HG02798 (cell line): ENCODE results near the gene CCDC33.
"Not testable (repeated sequence)": the region's sequence is repeated elsewhere in the genome, so short reads cannot be mapped to it uniquely, and the experiment has no call there.

ENCODE experiments used
- ATAC-seq: cut with Tn5 transposase; IDR thresholded peaks from one replicate; pipeline ENCODE4 v1.9.1; 2021; ENCODE audit warnings: mild to moderate bottlenecking; ENCODE audit not compliant: unreplicated experiment, poor library complexity

The CCDC33 gene

DNA sequence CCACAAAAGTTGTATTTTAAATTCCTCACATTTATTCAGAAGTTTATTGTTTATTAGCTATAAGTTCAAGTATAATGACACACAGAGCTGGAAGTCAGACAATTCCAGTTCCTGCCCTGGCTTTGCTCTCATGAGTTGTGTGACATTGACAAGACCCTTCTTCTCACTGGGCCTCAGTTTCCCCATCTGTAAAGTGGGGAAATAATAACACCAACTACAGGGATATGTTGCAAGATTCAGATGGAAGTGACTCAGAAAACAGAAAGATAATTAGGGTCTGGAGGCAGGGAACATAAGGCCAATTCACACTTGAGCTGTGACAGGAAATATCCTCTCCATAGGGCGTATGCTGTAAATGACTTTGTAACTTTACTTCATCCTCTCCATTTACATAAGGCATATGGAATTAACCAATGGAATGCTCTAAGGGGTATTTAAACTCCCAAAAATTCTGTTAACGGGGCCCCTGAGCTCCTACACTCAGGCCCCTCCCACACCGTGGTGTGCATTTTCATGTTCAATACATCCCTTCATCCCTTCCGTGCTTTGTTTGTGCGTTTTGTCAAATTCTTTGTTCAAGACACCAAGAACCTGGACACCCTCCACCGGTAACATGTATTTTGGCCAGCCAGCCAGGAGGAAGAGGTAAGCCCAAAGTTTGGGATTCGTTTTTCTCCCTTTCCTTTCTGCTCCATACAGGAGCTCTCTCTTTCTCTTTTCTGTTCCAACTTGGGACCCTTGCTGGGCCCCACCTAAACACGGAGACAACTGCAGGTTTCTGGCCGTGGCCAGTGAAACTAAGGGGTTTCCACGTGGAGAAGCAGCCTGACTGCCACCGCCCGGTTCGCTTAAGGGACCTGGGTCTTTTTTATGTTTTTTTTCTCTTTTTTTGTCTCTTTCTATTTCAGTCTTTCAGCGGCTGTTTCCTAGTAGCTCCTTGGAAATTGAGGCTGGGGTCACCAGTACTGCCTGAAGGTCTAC lies 114.5 kb downstream of the CCDC33 start:
- ATAC-seq = no peak

DNA sequence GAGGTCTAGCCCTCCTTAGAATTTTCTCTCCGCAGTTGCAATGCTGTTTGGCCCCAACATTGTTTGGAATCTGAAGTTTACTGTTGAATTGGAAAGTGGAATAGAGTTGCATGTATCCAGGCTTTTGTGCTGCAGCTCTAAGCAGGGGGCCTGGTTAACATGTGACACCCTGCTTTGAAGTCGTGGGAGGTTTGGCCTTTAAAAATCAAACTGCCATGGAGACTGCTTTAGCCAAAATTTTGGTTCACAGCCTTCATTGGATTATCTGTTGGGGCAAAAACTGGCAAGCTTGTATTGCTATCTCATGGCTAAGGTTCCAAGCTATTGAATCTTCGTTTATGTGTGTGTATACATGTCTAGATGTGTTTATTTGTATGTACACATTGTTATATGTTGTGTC lies 115.5 kb downstream of the CCDC33 start:
- no peak for ATAC-seq

DNA sequence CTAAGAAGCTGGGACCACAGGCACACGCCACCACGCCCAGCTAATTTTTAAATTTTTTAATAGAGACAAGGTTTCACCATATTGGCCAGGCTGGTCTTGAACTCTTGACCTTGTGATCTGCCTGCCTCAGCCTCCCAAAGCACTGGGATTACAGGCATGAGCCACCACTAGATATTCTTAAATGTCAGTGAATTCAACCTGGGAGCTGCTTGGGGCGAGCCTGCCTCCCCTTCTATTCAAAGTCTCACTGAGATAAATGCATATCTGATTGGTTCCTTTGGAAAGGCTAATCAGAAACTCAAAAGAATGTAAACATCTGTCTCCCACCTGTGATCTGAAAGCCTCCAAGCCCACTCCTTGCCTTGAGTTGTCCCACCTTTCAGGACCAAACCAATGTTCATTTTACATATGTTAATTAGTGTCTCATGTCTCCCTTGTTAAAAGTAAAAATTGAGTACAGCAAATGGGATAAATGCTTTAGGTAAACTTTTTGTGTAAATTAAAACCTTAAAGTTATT lies 116.3 kb downstream of the CCDC33 start:
- no peak for ATAC-seq

DNA sequence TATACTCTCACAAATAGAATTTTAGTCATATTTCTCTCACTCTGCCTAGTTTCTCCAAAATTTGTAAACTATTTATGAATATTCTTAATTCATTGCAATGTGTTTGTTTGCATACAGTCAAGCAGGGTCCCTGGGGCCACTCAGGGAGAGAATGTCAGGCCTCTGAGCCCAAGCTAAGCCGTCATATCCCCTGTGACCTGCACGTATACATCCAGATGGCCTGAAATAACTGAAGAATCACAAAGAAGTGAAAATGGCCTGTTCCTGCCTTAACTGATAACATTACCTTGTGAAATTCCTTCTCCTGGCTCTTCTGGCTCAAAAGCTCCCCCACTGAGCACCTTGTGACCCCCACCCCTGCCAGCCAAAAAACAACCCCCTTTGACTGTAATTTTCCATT lies 117.9 kb downstream of the CCDC33 start:
- ATAC-seq = not testable (repeated sequence)

DNA sequence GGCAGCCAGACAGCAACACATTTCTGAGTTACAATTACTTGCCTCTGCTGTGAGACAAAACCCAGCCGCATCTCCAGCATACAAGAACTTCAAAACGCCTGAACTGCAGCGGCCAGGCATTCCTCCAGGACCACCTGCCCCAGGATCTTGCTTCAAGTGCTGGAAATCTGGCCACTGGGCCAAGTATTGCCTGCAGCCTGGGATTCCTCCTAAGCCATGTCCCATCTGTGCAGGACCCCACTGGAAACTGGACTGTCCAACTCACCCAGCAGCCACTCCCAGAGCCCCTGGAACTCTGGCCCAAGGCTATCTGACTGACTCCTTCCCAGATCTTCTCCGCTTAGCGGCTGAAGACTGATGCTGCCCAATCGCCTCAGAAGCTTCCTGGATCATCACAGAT lies 119.9 kb downstream of the CCDC33 start:
- ATAC-seq = not testable (repeated sequence)

DNA sequence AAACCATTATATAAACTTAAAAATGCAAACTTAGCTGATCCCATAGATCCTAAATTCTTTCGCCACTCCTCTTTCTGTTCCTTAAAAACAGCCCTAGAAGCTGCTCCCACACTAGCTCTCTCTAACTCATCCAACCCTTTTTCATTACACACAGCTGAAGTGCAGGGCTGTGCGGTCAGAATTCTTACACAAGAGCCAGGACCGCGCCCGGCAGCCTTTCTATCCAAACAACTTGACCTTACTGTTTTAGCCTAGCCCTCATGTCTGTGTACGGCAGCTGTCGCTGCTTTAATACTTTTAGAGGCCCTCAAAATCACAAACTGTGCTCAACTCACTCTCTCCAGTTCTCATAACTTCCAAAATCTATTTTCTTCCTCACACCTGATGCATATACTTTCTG lies 121.4 kb downstream of the CCDC33 start:
- not testable (repeated sequence) for ATAC-seq

DNA sequence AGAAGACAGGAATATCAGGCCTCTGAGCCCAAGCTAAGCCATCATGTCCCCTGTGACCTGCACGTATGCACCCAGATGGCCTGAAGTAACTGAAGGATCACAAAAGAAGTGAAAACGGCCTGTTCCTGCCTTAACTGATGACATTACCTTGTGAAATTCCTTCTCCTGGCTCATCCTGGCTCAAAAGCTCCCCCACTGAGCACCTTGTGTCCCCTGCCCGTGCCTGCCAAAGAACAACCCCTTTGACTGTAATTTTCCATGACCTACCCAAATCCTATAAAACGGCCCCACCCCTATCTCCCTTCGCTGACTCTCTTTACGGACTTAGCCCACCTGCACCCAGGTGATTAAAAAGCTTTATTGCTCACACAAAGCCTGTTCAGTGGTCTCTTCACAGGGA lies 123.2 kb downstream of the CCDC33 start:
- ATAC-seq = not testable (repeated sequence)

DNA sequence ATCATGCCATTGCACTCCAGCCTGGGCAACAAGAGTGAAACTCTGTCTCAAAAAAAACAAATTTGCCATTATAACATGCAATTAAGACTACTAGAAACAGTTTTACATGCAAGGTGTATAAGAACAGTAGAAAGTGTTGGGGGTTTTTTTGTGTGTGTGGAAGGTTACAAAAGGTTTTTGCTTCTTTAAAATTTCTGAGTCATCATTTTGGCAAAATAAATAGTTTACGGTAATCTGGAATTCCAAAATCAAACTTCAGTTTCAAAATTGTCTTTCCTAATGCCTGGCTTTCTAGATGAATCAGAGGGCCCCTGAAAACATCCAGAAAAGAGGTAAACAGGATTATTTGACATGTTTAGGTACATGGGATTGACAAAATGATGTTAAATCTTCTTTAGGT lies 124.7 kb downstream of the CCDC33 start:
- ATAC-seq = not testable (repeated sequence)

DNA sequence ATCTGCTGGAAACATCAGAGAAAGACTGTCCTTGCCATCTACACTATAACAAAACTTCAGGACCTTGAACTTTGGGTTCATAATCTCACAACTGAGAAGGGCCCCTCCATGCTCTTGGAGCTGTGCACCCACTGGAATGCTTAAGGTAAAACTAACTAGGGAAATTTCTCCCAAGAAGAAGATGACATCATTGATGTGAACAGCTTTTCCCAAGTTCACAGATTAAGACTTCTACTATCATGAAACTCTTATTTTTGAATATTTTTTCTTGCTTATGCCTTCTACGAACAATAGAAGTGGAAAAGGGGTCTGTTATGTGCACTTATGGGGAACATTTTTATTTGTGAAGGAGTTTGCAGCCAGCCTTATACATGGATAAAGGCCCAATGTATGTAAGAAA lies 126.4 kb downstream of the CCDC33 start:
- no peak for ATAC-seq

DNA sequence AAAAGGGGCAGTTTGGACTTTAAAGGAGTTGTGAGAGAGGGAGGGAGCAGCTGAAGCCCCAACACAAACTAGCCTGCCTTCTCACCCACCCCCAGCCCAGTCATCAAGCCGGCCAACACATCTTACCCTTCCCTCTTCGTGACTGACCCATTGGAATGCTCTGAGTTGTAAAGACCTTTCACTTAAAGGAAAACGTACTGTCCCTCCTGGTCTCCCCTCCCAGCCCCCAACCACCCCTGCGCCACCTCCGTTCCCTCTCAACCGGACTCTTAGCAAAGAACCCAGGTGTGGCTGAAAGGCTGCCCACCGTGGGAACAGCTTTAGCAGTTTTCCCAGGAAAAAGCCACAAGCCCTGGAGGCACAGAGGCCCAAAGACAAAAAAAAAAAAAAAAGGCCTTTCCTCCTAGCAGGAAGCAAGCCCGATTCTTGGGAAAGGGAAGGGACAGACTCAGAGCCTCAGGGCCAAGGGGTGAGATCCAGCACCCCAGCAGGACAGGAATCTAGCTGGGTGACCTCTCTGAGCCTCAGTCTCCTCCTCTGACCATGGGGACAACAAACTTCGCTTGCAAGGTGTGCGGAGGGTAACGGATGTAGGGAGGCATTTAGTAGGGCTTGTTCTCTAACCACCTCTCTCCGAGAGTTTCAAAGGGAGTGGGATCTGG lies 128.9 kb downstream of the CCDC33 start:
- ATAC-seq = no peak

DNA sequence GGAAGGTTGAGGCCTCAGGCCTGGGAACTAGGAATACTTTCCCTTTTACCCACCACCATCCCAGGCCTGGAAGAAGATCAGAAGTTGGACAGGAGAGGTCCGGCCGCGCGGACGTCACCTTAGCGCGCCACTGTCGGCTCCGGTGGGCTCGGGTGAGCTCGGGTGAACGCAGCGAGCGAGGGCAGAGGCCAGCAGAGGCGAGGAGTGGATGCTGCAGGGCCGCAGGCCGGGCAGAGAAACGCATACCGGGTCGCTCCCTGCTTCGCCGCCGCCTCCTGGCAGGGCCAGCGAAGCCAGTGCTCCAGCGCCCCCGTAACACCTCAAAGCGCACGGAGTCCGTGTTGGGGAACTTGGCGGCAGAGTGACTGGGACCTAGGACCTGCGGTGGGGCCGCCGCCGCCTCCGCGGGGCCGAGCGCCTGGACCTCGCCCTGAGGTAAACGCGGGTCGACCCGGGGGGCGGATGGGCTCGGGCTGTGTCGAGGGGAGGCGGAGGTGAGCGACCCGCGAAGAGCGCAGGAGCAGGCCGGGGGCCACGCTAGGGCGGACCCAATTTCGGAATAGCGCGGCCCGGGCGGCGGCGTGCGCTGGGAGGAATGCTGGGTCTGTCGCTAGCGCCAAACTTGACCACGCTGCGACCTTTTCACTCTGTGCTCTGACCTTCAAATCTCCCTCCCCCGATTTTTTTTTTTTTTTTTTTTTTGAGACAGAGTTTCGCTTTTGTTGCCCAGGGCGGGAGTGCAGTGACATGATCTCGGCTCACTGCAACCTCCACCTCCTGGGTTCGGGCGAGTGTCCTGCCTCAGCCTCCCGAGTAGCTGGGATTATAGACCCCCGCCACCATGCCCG lies 129.7 kb downstream of the CCDC33 start:
- no peak for ATAC-seq

DNA sequence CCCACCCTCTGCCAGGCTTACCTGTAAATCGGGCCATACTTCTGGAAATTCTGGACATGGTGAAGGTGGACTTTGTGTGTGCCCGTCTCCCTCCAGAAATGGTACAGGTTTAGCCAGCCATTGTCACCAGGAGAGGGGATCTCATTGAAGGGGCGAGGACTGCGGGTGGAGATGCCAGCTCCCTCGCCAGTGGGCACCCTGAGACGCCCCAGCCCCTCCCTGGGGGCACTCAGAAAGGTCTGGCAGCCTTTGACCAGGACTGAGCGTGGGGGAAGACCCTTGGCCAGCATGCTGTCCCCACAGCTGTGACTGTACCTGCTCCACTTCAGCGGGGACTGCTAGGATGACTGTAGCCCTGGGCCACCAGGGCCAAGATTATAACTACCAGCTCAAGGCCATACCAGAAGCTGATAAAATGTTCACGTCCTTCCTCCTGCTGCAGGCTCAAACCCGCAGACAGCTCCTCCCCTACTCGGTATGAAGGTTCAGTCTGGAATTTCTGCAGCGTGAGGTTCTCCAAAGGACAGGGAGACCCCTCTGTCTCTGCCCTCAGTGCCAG lies 131.2 kb downstream of the CCDC33 start, which contains the start of gene CYP11A1:
TSS of gene CYP11A1 (minus strand) at position 351 of the 559 bp plus-strand sequence. CDS start at position 290, 61 bp downstream.
- no peak for ATAC-seq

DNA sequence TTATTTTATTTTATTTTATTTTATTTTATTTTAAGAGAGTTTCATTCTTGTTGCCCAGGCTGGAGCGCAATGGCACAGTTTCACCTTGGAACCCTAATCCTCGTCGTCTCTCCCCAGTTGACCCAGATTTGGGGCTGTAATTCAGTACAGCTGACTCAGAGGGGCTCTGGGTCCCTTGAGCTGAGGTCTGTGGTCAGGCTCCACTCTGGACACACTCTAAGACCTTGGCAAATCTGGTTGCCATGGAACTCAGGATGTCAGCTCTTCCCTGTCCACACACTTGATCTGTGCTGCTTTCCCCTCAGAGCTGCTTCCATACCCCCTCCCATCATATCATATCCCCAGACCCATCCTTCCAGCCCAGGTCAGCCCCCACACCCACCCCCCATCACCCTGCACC lies 132.0 kb downstream of the CCDC33 start:
- ATAC-seq = no peak

DNA sequence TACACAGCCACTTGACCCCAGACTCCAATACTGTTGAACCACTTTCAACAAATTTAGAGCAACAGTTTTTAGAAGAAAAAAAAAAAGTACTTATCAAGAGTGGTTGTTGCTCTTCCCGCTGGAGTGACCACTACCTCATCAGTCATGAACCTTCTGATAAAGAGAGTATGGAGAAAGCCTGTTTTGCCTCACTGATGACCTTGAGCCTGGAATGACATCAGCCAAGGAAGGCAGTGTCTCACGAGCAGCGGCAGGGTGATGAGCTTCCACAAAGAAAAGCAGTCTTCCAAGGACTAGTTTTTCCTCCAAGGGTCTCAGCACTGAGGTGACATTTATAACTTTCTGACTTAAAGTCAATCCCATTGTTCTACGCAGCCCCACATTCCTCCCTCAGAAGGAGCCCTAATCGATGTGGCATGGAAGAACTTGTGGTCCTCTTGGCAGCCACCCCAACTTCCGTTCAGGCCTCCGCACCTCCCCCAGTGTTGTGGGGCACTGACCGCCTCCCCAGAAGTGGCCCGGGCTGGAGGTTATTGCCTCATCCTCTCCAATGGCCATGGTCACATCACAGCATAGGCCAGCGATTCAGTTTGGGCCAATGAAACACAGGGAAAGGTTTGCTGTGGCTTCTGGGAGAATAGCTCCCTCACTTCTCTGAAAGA lies 133.1 kb downstream of the CCDC33 start:
- ATAC-seq = no peak

DNA sequence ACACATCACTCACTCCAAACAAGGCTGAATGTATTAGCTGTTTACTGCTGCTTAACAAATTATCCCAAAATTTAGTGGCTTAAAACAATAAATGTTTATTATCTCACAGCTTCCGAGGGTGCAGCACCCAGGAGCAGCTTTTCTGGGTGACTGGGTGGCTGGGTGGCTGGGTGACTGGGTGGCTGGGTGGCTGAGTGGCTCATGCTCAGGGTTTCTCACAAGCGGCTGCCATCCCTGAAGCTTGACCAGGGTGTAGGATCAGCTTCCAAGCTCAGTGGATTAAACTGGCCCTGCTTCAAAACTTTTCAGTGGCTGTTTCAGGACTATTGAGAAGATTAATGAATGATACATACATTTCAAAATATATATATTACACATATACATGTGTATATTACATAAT lies 133.6 kb downstream of the CCDC33 start:
- no peak for ATAC-seq

DNA sequence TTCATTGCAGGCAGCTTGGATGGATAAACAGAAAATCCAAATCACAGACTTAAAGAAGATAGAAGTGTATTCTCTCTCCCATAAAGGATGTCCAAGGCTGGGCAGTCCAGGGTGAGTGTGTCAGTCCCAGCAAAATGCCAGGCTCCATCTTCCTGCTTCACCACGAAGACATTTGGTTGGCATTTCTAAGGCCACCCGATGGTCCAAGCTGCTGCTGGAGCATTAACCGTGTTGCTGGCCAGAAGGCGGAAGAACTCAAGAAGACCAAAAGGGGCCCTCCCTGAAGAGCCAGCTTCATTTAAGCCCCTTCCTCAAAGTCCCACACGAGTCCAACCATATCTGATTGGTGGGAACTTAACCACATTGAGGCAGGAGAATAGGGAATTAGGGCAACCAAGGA lies 134.3 kb downstream of the CCDC33 start:
- no peak for ATAC-seq

DNA sequence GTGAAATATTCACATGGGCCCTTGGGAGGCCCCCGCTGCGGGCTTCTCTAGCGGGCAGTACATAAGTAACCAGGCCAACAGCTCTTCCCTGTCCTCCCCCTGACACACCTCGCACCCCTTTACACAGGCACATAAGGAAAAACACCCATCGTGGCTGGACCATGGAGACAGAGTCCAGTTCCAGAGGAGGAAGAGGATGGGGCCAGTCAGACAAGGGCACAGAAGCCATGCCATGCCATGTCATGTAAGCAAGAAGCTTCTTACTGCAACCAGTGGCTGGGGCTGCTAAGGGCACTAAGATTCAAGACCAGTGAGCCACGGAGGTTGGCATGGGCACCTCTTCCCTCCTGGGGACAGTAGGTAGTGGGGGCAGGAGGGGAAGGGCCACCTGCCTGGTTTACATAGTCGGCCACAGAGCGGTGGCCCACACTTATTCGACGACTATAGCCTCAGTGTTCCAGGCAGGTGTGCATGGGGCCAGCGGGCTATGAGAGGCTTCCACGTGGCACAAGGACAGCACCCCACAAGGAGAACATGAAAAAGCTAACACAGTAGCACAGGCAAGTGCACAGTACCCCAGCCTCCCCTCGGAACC lies 137.0 kb downstream of the CCDC33 start:
- ATAC-seq = no peak

DNA sequence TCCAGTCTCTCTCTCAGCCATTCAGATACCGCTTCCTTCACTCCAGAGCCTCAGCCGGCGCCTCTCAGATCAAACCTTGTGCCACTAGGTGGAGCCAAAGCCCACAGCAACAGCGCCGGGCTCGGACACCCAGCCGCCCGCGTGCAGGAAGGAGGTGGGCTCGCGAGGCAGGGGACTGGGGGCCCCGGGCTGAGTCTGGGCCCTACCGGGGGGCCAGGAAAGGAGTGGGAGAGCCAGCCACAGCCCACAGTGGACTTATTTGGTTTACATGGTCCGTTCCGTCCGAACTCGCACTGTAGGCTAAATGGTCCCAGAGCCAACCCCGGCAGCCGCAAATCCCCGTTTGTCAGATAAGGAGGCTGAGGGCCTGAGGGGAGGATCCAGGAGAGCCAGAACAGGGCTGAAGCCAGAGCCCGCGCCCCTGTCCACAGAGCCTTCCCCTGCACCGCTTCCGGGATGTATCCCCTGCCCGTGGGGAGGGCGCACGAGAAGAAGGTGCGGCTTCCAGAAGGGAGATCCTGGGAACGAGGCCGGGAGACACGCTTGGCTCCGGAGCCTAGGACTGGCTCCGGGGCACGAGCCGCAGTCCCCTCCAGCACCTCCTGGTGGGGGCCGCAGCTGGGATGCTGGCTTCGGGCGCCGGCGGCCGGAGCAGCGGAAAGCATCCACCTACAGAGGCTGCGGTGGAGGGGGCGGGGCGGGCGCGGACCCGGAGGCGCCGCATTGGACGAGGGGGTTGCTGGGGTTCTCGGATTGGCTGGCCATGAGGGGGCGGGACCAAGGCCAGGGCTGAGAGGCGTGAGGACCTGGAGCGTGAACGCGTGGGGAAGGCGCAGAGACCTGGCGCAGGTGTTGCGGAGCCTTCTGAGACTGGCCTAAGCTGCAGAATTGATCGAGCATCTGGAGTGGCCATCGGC lies 137.9 kb downstream of the CCDC33 start:
- ATAC-seq = peak; percentile 82
